SU-DHL-6 (cell line): ENCODE data around the gene CRYBA4.

Source experiments
- H2AFZ ChIP-seq: fragments of 200-600 bp; sonication (generic); 2 replicates; pipeline ENCODE4 v1.6.1; 2014; ENCODE audit warnings: low read depth, mild to moderate bottlenecking, moderate library complexity, mixed read lengths, antibody characterized with exemption, low read length; ENCODE audit not compliant: severe bottlenecking
- H3F3A ChIP-seq: fragments of 200-600 bp; shearing (Covaris generic); 2 replicates; pipeline ENCODE4 v1.6.0; 2016; ENCODE audit warnings: antibody characterized with exemption, mild to moderate bottlenecking; ENCODE audit not compliant: insufficient read depth
- H3K27ac ChIP-seq: fragments of 200-600 bp; sonication (generic); 2 replicates; pipeline ENCODE4 v1.5.1; 2016; ENCODE audit warnings: low read depth, mild to moderate bottlenecking, low read length, moderate library complexity, mixed read lengths
- H3K27me3 ChIP-seq: fragments of 200-600 bp; sonication (generic), shearing (Covaris generic); 2 replicates; pipeline ENCODE4 v1.6.0; 2014; ENCODE audit warnings: mild to moderate bottlenecking, low read length
- H3K36me3 ChIP-seq: fragments of 200-600 bp; sonication (generic); 2 replicates; pipeline ENCODE4 v1.6.1; 2014; ENCODE audit warnings: mild to moderate bottlenecking, low read length, mixed read lengths
- H3K4me2 ChIP-seq: fragments of 300-600, 200-600 bp; shearing (Covaris generic), sonication (generic); 2 replicates; pipeline ENCODE4 v1.6.0; 2014; ENCODE audit warnings: low read length, low read depth, mild to moderate bottlenecking; ENCODE audit not compliant: poor library complexity, severe bottlenecking
- H3K4me3 ChIP-seq: fragments of 200-600 bp; sonication (generic); 2 replicates; pipeline ENCODE4 v1.5.1; 2014; ENCODE audit warnings: antibody characterized with exemption, low read length, mild to moderate bottlenecking, mixed read lengths; ENCODE audit not compliant: insufficient read depth, poor library complexity, severe bottlenecking
- H3K79me2 ChIP-seq: fragments of 200-600 bp; sonication (generic); 2 replicates; pipeline ENCODE4 v1.6.1; 2014; ENCODE audit warnings: mild to moderate bottlenecking, low read length, moderate library complexity; ENCODE audit not compliant: insufficient read depth
- H3K9ac ChIP-seq: fragments of 200-600 bp; sonication (generic); 2 replicates; pipeline ENCODE4 v1.7.0; 2014; ENCODE audit warnings: mild to moderate bottlenecking, low read length
- H3K9me2 ChIP-seq: fragments of 200-600 bp; sonication (generic); replicated peaks from 2 replicates; pipeline ENCODE4 v1.6.1; 2014; ENCODE audit warnings: low read length; ENCODE audit not compliant: insufficient read depth
- H3K9me3 ChIP-seq: fragments of 200-600 bp; sonication (generic); 2 replicates; pipeline ENCODE4 v1.6.1; 2014; ENCODE audit warnings: low read length, mixed read lengths; ENCODE audit not compliant: insufficient read depth
- H4K20me1 ChIP-seq: fragments of 200-600 bp; sonication (generic); 2 replicates; pipeline ENCODE4 v1.6.1; 2014; ENCODE audit warnings: low read depth, mild to moderate bottlenecking, antibody characterized with exemption, low read length, moderate library complexity, mixed read lengths
- CTCF ChIP-seq: fragments of 200-600 bp; sonication (generic); IDR thresholded peaks from one replicate; pipeline ENCODE4 v1.5.1; 2017; ENCODE audit warnings: antibody characterized with exemption, mild to moderate bottlenecking, low read length, moderate library complexity; ENCODE audit not compliant: insufficient read depth, poor library complexity, severe bottlenecking
- EZH2phosphoT487 ChIP-seq: fragments of 200-600 bp; sonication (generic), shearing (Covaris generic); conservative IDR thresholded peaks from 2 replicates; pipeline ENCODE4 v1.6.1; 2018; ENCODE audit warnings: mild to moderate bottlenecking, antibody characterized with exemption, low read length, moderate library complexity, mixed read lengths

Gene CRYBA4

GRCh38 chr22:26619510-26619909 lies 2.3 kb upstream of the CRYBA4 start:
- Histone ChIP-seq H3K36me3 (no peaks in the 10 kb centered on the region), H3K27ac (no peak overlapping the region), H3F3A (no peaks in the 10 kb centered on the region), H3K4me3 (no peak overlapping the region), H3K79me2 (no peaks in the 10 kb centered on the region), H3K4me2 (no peak overlapping the region), H3K9ac (no peak overlapping the region), H3K9me3 (no peaks in the 10 kb centered on the region), H2AFZ (no peak overlapping the region), H3K27me3 (no peaks in the 10 kb centered on the region), H4K20me1 (no peaks in the 10 kb centered on the region), H3K9me2 (no peaks in the 10 kb centered on the region)
- TF ChIP-seq EZH2phosphoT487 (no peak), CTCF (no peak)

- H3K4me2 ChIP-seq: no peak overlapping the region
- no peaks in the 10 kb centered on the region for H3F3A ChIP-seq
These were observed 1.6 kb upstream of the CRYBA4 start for GRCh38 chr22:26620197-26620596.

GRCh38 chr22:26623984-26624383 lies 2.2 kb downstream of the CRYBA4 start:
- Histone ChIP-seq H3K9ac (no peak overlapping the region), H3F3A (no peaks in the 10 kb centered on the region), H3K9me2 (no peaks in the 10 kb centered on the region), H3K4me3 (no peak overlapping the region), H3K4me2 (no peak overlapping the region), H3K27me3 (no peaks in the 10 kb centered on the region), H4K20me1 (no peaks in the 10 kb centered on the region), H3K79me2 (no peaks in the 10 kb centered on the region), H3K36me3 (no peaks in the 10 kb centered on the region), H3K9me3 (no peaks in the 10 kb centered on the region), H2AFZ (no peak overlapping the region), H3K27ac (no peak overlapping the region)
- TF ChIP-seq CTCF: no peak

More at GRCh38 chr22:26620197-26620596, 1.6 kb upstream of the CRYBA4 start:
- Histone ChIP-seq H3K9ac (no peak overlapping the region), H3K27me3 (no peaks in the 10 kb centered on the region), H3K4me3 (no peak overlapping the region), H3K79me2 (no peaks in the 10 kb centered on the region), H3K27ac (no peak overlapping the region), H4K20me1 (no peaks in the 10 kb centered on the region), H3K9me3 (no peaks in the 10 kb centered on the region), H2AFZ (no peak overlapping the region), H3K9me2 (no peaks in the 10 kb centered on the region), H3K36me3 (no peaks in the 10 kb centered on the region)
- TF ChIP-seq EZH2phosphoT487: no peak
- TF ChIP-seq CTCF: no peak

GRCh38 chr22:26624803-26625202 lies 3.0 kb downstream of the CRYBA4 start:
- no peak overlapping the region for H3K4me2 ChIP-seq
- no peak overlapping the region for H3K9ac ChIP-seq
- H3K27ac ChIP-seq: no peak overlapping the region
- H3K9me2 ChIP-seq: no peaks in the 10 kb centered on the region
- H3K27me3 ChIP-seq: no peaks in the 10 kb centered on the region
- H3K9me3 ChIP-seq: no peaks in the 10 kb centered on the region
- H3F3A ChIP-seq: no peaks in the 10 kb centered on the region
- no peak overlapping the region for H2AFZ ChIP-seq
- no peaks in the 10 kb centered on the region for H4K20me1 ChIP-seq
- no peak for TF ChIP-seq EZH2phosphoT487
- no peak for TF ChIP-seq CTCF
- no peaks in the 10 kb centered on the region for H3K36me3 ChIP-seq
- no peaks in the 10 kb centered on the region for H3K79me2 ChIP-seq
- no peak overlapping the region for H3K4me3 ChIP-seq
